ENCODE data around the gene DQX1. TPM values are rescaled to one million over a fixed set of nuclear protein-coding genes. Genes with fewer than 3 reads are reported as not detected.

The DQX1 gene
- total RNA-seq, 1 donor = not detected

GRCh38 chr2:74498500-74499266 lies 27.3 kb downstream of the DQX1 start:
- peak; percentile 36 for DNase-seq (ENCODE audit: low read depth)
- TF ChIP-seq CTCF (IDR thresholded peaks at IDR 0.05; ENCODE audit: insufficient read depth, low read depth, low read length) = no peak
- peak overlapping the region; percentile 57 for H3K4me3 ChIP-seq (ENCODE audit: low read depth, low read length)

DNA sequence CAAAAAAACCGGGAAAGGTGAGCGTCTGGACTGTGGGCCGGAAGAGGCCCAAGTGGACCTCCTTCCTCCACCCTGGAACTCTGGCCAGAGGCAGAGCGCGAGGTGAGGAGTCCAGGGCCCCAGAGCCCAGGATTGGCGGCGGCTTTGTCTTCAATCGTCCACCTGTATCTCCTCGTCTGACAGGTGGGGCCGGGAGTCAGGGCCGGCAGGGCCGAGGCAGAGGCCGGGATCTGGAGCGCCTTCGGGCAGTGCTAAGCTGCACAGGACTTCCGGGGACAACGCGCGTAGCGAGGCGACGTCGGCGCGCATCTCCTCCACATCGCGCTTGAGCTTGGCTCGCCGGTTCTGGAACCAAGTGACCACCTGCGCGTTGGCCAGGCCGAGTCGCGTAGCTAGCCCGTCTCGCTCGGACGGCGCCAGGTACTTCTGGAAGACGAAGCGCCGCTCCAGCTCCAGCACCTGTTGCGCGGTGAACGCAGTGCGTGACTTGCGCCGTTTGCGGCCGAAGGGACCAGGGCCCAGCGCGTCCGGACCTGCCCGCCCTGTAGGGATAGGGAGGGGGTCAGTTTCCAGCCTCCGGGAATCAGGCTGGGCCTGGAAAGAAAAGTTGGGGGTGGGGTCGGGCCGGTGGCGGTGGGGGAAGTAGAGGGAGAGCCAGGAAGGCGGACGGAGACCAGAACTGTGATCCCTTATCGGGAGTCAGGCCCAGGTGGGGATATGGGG lies 28.1 kb downstream of the DQX1 start:
- no peak for TF ChIP-seq CTCF (IDR thresholded peaks at IDR 0.05; ENCODE audit: insufficient read depth, low read depth, low read length)
- peak overlapping the region; percentile 57 for H3K4me3 ChIP-seq (ENCODE audit: low read depth, low read length)
- no peak for DNase-seq (ENCODE audit: low read depth)

GRCh38 chr2:74496997-74497776 lies 28.8 kb downstream of the DQX1 start:
- no peak for TF ChIP-seq CTCF (IDR thresholded peaks at IDR 0.05; ENCODE audit: insufficient read depth, low read depth, low read length)
- DNase-seq (ENCODE audit: low read depth) = no peak
- H3K4me3 ChIP-seq (ENCODE audit: low read depth, low read length) = no peak overlapping the region

- DNase-seq (ENCODE audit: low read depth) = no peak
- H3K4me3 ChIP-seq (ENCODE audit: low read depth, low read length) = no peak overlapping the region
- TF ChIP-seq CTCF (IDR thresholded peaks at IDR 0.05; ENCODE audit: insufficient read depth, low read depth, low read length) = no peak
Observed at GRCh38 chr2:74495440-74495839, 30.6 kb downstream of the DQX1 start.

DNA sequence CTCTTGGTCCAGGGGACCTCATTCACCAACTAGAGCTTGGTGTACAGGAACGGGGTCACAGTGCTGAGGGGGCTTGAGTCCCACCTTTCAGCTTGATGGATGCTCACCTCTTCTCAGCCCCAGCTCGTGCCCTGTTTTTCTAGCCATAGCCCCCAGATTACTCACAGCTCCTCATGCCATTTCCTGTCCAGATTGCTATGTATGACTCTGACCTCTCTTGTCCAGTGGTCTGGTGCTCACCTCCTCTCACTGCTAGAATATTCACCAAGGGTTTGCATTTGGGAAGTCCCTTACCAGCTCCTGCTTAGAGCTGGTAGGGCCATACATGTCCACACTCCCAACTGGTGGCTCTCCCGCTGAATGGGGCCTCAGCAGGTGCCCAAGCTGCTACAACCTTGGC lies 32.5 kb downstream of the DQX1 start:
- DNase-seq (ENCODE audit: low read depth) = no peak
- TF ChIP-seq CTCF (IDR thresholded peaks at IDR 0.05; ENCODE audit: insufficient read depth, low read depth, low read length) = no peak

DNA sequence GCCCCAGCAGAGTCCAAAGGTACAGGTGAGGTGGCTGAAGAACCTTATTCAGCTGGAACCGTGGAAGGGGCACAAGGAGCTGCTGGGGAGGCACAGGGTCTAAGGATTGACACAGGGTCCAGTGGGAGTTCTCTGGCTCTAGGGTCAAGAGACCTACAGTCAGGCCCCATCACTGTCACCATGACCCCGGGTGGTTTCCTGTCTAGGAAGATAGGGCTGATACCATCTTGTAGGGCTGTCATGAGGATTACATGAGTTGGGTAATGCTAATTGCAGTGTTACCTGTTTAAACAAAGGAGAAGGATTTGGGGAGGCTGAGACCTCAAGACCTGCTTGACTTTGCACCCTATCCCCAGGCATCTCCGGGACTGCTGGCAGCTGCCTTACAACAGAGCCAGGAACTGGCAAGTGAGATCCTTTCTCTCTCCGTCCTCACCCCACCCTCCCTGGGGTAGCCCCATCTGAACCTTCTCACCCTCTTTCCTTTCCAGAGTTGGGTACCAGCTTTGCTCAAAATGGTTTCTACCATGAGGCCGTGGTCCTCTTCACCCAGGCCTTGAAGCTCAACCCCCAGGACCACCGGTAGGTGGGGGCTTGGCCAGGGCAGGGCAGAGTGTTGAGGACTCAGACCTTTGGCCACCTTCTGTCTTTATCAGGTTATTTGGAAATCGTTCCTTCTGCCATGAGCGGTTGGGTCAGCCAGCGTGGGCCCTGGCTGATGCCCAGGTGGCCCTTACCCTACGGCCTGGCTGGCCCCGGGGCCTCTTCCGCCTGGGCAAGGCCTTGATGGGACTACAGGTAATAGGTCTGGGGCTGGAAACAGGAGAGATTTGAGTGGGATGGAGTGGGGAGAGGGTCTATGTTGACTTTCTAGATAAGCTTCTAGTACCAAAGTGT lies 34.1 kb downstream of the DQX1 start:
- TF ChIP-seq CTCF (IDR thresholded peaks at IDR 0.05; ENCODE audit: insufficient read depth, low read depth, low read length) = no peak
- no peak overlapping the region for H3K4me3 ChIP-seq (ENCODE audit: low read depth, low read length)
- DNase-seq (ENCODE audit: low read depth) = no peak

More for the DNA sequence above, 32.5 kb downstream of the DQX1 start:
- H3K4me3 ChIP-seq (ENCODE audit: low read depth, low read length) = no peak overlapping the region
